ENCODE results near the gene RNF112. TPM values are rescaled to one million over a fixed set of nuclear protein-coding genes. Genes with fewer than 3 reads are reported as not detected.

Gene RNF112
- total RNA-seq, 1 donor from 2014 or later: 0.86 TPM

DNA sequence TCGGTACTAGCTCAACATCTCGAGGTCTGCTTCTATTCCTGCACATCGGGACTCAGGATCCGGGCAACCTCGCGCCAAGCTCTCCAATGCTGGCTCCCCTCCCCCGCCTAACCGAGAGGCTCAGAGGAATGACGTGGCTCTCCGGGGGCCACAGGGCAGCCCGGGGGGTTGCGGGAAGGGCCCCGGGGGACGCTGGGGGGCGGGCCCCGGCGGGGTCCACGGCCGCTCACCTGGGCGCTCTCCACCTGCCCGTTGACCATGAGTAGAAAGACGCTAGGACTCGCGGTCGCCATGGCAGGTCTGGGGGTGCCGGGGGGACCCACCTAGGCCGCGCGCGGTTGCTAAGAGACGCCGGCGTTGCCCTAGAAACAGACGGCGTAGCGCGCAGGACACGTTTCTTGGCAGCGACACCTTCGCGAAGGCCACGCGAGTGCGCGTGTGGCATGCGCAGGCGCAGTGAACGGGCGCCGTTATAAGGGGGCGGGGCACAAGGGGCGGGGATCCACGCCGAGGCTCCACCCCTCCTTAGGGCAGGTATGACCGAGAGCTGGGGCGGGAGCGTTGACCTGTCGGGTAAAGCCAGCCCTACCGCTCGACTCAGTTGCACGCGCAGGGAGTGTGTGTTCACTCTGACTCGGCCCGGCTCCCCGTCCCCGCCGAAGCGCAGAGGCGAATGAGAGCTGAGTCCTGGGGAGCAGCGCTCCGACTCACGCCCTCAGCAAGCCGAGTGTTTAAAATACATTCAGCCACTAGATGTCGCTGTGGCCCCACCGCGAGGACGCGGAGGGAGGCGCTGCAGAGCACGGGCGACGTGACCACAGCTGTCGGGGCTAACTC lies 48.5 kb upstream of the RNF112 start, which contains the start of gene B9D1:
Gene B9D1, minus strand, starts transcription at position 447 of the 837 bp plus-strand sequence. Its CDS starts 154 bp downstream, at position 293.
- H3K9ac ChIP-seq: peak within 1 kb of the TSS; percentile 35
- H3K4me3 ChIP-seq: peak within 1 kb of the TSS; percentile 70

DNA sequence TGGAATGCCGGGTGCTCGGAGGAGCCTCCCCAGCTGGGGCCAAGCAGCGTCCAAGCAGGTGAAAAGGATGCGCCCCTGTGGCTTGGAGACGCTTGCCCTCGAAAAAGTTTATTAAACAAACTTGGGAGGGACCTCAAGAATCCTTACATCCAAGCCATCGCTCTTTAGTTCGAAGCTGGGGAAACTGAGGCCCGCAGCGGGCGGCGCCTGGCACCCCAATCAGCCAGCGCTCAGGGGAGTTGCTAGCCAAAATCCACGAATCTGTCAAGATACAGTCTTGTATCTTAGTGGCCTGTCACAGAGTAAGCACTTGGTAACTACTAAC lies 48.0 kb upstream of the RNF112 start:
- H3K27ac ChIP-seq: no peak overlapping the region
- H3K4me3 Mint-ChIP-seq: peak overlapping the region; percentile 91
- peak overlapping the region; percentile 93 for H2AFZ ChIP-seq (replicated peaks)

More for the DNA sequence above, 48.5 kb upstream of the RNF112 start, which contains the start of gene B9D1:
- peak; percentile 96 for TF ChIP-seq CTCF (IDR thresholded peaks at IDR 0.05)
- TF ChIP-seq EZH2phosphoT487 (IDR thresholded peaks at IDR 0.05): no peak
- TF ChIP-seq EZH2 (IDR thresholded peaks at IDR 0.05): no peak
- peak; percentile 92 for DNase-seq (ENCODE audit: low spot score)
- Mint-ChIP-seq H3K27ac (peak within 1 kb of the TSS; percentile 89), H3K4me3 (peak within 1 kb of the TSS; percentile 91), H3K4me1 (peaks cover 18% of the 10 kb centered on the region), H3K36me3 (peaks cover 6% of the 10 kb centered on the region), H3K27me3 (ENCODE audit: insufficient read depth, low read depth) (peaks cover 2% of the 10 kb centered on the region), H3K9me3 (no peaks in the 10 kb centered on the region)
- Histone ChIP-seq H4K20me1 (ENCODE audit: low read depth) (no peaks in the 10 kb centered on the region), H3F3A (ENCODE audit: low read depth) (no peaks in the 10 kb centered on the region), H3K27ac (no peak within 1 kb of the TSS), H3K79me2 (ENCODE audit: low read depth) (no peaks in the 10 kb centered on the region), H3K4me1 (no peaks in the 10 kb centered on the region), H2AFZ (replicated peaks) (peak within 1 kb of the TSS; percentile 93), H3K9me3 (ENCODE audit: low read depth) (no peaks in the 10 kb centered on the region), H3K36me3 (no peaks in the 10 kb centered on the region), H3K27me3 (no peaks in the 10 kb centered on the region), H3K4me2 (peak within 1 kb of the TSS; percentile 93)

GRCh38 chr17:19363460-19364035 lies 47.5 kb upstream of the RNF112 start:
- H3K27ac Mint-ChIP-seq: no peak overlapping the region

More for the DNA sequence above, 48.0 kb upstream of the RNF112 start:
- no peaks in the 10 kb centered on the region for H3K9me3 ChIP-seq (ENCODE audit: low read depth)
- DNase-seq (ENCODE audit: low spot score): no peak
- H4K20me1 ChIP-seq (ENCODE audit: low read depth): no peaks in the 10 kb centered on the region
- H3F3A ChIP-seq (ENCODE audit: low read depth): no peaks in the 10 kb centered on the region
- peak overlapping the region; percentile 93 for H3K4me2 ChIP-seq
- TF ChIP-seq EZH2 (IDR thresholded peaks at IDR 0.05): no peak
- TF ChIP-seq CTCF (IDR thresholded peaks at IDR 0.05): no peak
- TF ChIP-seq EZH2phosphoT487 (IDR thresholded peaks at IDR 0.05): no peak
- H3K79me2 ChIP-seq (ENCODE audit: low read depth): no peaks in the 10 kb centered on the region
- Mint-ChIP-seq H3K27me3 (ENCODE audit: insufficient read depth, low read depth) (peaks cover 2% of the 10 kb centered on the region), H3K36me3 (peaks cover 5% of the 10 kb centered on the region), H3K9me3 (no peaks in the 10 kb centered on the region), H3K27ac (no peak overlapping the region), H3K4me1 (peaks cover 17% of the 10 kb centered on the region)
- no peaks in the 10 kb centered on the region for H3K36me3 ChIP-seq
- H3K27me3 ChIP-seq: no peaks in the 10 kb centered on the region
- H3K4me1 ChIP-seq: no peaks in the 10 kb centered on the region
- H3K4me3 ChIP-seq: peak overlapping the region; percentile 70
- H3K9ac ChIP-seq: no peak overlapping the region

More at GRCh38 chr17:19363460-19364035, 47.5 kb upstream of the RNF112 start:
- no peak overlapping the region for H2AFZ ChIP-seq (replicated peaks)
- H3K4me3 ChIP-seq: no peak overlapping the region
- DNase-seq (ENCODE audit: low spot score): no peak
- no peaks in the 10 kb centered on the region for H3F3A ChIP-seq (ENCODE audit: low read depth)
- no peaks in the 10 kb centered on the region for H4K20me1 ChIP-seq (ENCODE audit: low read depth)
- Mint-ChIP-seq H3K4me3 (peak overlapping the region; percentile 91), H3K27me3 (ENCODE audit: insufficient read depth, low read depth) (peaks cover 6% of the 10 kb centered on the region), H3K36me3 (peaks cover 2% of the 10 kb centered on the region), H3K4me1 (peaks cover 15% of the 10 kb centered on the region), H3K9me3 (no peaks in the 10 kb centered on the region)
- H3K4me1 ChIP-seq: no peaks in the 10 kb centered on the region
- no peak overlapping the region for H3K27ac ChIP-seq
- peak overlapping the region; percentile 93 for H3K4me2 ChIP-seq
- H3K27me3 ChIP-seq: no peaks in the 10 kb centered on the region
- TF ChIP-seq CTCF (IDR thresholded peaks at IDR 0.05) (no peak), EZH2 (IDR thresholded peaks at IDR 0.05) (no peak), EZH2phosphoT487 (IDR thresholded peaks at IDR 0.05) (no peak)
- no peaks in the 10 kb centered on the region for H3K36me3 ChIP-seq
- no peaks in the 10 kb centered on the region for H3K9me3 ChIP-seq (ENCODE audit: low read depth)
- H3K9ac ChIP-seq: no peak overlapping the region
- no peaks in the 10 kb centered on the region for H3K79me2 ChIP-seq (ENCODE audit: low read depth)
